GM18499 (cell line): ENCODE measurements around the gene IL17REL.

Source experiments
- ATAC-seq: cut with Tn5 transposase; IDR thresholded peaks from one replicate; pipeline ENCODE4 v1.9.1; 2021; ENCODE audit warnings: moderate number of reproducible peaks; ENCODE audit not compliant: insufficient read depth, unreplicated experiment

IL17REL gene

GRCh38 chr22:50012211-50013181 is at the start of gene IL17REL:
TSS of gene IL17REL (minus strand) at chr22:50012765. CDS start at chr22:50012646, 119 bp downstream.
- ATAC-seq = no peak

- ATAC-seq = no peak
These were observed 49.3 kb upstream of the IL17REL start for GRCh38 chr22:50061824-50062355.

- no peak for ATAC-seq
These were observed 48.7 kb upstream of the IL17REL start for GRCh38 chr22:50061141-50061823.

- no peak for ATAC-seq
These were observed 48.0 kb upstream of the IL17REL start for GRCh38 chr22:50060441-50061140.

- no peak for ATAC-seq
These were observed 47.3 kb upstream of the IL17REL start for GRCh38 chr22:50059881-50060262.

- ATAC-seq = no peak
These were observed 46.6 kb upstream of the IL17REL start for GRCh38 chr22:50058906-50059880.

GRCh38 chr22:50058061-50058905 is 45.7 kb upstream of the IL17REL start, which contains the start of gene TTLL8:
TSS of gene TTLL8 (minus strand) at chr22:50058298.
- no peak for ATAC-seq

GRCh38 chr22:50057278-50058060 is 44.9 kb upstream of the IL17REL start:
- ATAC-seq = no peak

GRCh38 chr22:50056214-50056972 is 43.8 kb upstream of the IL17REL start:
- ATAC-seq = no peak

- no peak for ATAC-seq
These were observed 41.3 kb upstream of the IL17REL start for GRCh38 chr22:50053861-50054260.

GRCh38 chr22:50051930-50052329 is 39.4 kb upstream of the IL17REL start:
- no peak for ATAC-seq

- no peak for ATAC-seq
These were observed 37.0 kb upstream of the IL17REL start for GRCh38 chr22:50049299-50050195.

- no peak for ATAC-seq
These were observed 36.3 kb upstream of the IL17REL start for GRCh38 chr22:50048836-50049235.

GRCh38 chr22:50048061-50048765 is 35.6 kb upstream of the IL17REL start:
- ATAC-seq = no peak

- no peak for ATAC-seq
These were observed 34.8 kb upstream of the IL17REL start for GRCh38 chr22:50047346-50047745.
